Measurements from ENCODE around the gene AMN1. TPM values are rescaled to one million over a fixed set of nuclear protein-coding genes. Genes with fewer than 3 reads are reported as not detected.

The AMN1 gene
- total RNA-seq, 1 donor from 2014 or later = 8.3 TPM

- TF ChIP-seq, protein P1, sequence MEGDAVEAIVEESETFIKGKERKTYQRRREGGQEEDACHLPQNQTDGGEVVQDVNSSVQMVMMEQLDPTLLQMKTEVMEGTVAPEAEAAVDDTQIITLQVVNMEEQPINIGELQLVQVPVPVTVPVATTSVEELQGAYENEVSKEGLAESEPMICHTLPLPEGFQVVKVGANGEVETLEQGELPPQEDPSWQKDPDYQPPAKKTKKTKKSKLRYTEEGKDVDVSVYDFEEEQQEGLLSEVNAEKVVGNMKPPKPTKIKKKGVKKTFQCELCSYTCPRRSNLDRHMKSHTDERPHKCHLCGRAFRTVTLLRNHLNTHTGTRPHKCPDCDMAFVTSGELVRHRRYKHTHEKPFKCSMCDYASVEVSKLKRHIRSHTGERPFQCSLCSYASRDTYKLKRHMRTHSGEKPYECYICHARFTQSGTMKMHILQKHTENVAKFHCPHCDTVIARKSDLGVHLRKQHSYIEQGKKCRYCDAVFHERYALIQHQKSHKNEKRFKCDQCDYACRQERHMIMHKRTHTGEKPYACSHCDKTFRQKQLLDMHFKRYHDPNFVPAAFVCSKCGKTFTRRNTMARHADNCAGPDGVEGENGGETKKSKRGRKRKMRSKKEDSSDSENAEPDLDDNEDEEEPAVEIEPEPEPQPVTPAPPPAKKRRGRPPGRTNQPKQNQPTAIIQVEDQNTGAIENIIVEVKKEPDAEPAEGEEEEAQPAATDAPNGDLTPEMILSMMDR (conservative IDR thresholded peaks at IDR 0.05) = no peak
- Mint-ChIP-seq H3K4me3 (no peak overlapping the region), H3K4me1 (peaks cover 13% of the 10 kb centered on the region), H3K9me3 (no peaks in the 10 kb centered on the region), H3K27ac (ENCODE audit: unreplicated experiment) (no peak overlapping the region), H3K36me3 (ENCODE audit: low read depth) (no peaks in the 10 kb centered on the region), H3K27me3 (ENCODE audit: low read depth) (no peaks in the 10 kb centered on the region)
- no peak for DNase-seq (ENCODE audit: low read depth, low spot score)
Observed at GRCh38 chr12:31644536-31644935, 84.3 kb downstream of the AMN1 start.

- no peaks in the 10 kb centered on the region for H3K36me3 Mint-ChIP-seq (ENCODE audit: low read depth)
- H3K4me1 Mint-ChIP-seq = peaks cover 10% of the 10 kb centered on the region
- DNase-seq (ENCODE audit: low read depth, low spot score) = no peak
- H3K4me3 Mint-ChIP-seq = no peak overlapping the region
- H3K9me3 Mint-ChIP-seq = no peaks in the 10 kb centered on the region
- no peak overlapping the region for H3K27ac Mint-ChIP-seq (ENCODE audit: unreplicated experiment)
- H3K27me3 Mint-ChIP-seq (ENCODE audit: low read depth) = no peaks in the 10 kb centered on the region
- TF ChIP-seq, protein P1 (conservative IDR thresholded peaks at IDR 0.05) = no peak
Observed at GRCh38 chr12:31641509-31642090, 87.2 kb downstream of the AMN1 start.

- peaks cover 35% of the 10 kb centered on the region for H3K4me1 Mint-ChIP-seq
- H3K36me3 Mint-ChIP-seq (ENCODE audit: low read depth) = no peaks in the 10 kb centered on the region
- DNase-seq (ENCODE audit: low read depth, low spot score) = no peak
- TF ChIP-seq, protein P1 (conservative IDR thresholded peaks at IDR 0.05) = no peak
- H3K9me3 Mint-ChIP-seq = no peaks in the 10 kb centered on the region
- no peak overlapping the region for H3K4me3 Mint-ChIP-seq
- H3K27me3 Mint-ChIP-seq (ENCODE audit: low read depth) = no peaks in the 10 kb centered on the region
- H3K27ac Mint-ChIP-seq (ENCODE audit: unreplicated experiment) = no peak overlapping the region
Observed at GRCh38 chr12:31634620-31635019, 94.2 kb downstream of the AMN1 start.

DNA sequence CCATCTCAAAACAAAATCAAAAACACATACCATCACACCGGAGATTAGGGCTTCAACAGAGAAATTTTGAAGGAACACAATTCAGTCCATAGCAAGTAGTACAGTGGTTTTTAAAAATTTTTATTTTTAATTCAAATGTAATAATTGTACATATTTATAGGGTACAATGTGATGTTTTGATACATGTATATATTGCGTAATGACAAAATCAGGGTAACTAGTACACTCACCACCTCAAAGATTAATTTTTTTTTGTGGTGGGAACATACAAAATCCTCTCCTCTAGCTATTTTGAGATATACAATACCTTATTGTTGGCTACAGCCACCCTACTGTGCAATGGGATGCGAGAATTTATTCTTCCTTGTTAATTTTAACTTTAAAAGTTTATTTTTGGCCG is 95.4 kb downstream of the AMN1 start:
- peaks cover 41% of the 10 kb centered on the region for H3K4me1 Mint-ChIP-seq
- TF ChIP-seq, protein P1 (conservative IDR thresholded peaks at IDR 0.05) = no peak
- no peak overlapping the region for H3K4me3 Mint-ChIP-seq
- no peaks in the 10 kb centered on the region for H3K9me3 Mint-ChIP-seq
- no peak overlapping the region for H3K27ac Mint-ChIP-seq (ENCODE audit: unreplicated experiment)
- no peaks in the 10 kb centered on the region for H3K27me3 Mint-ChIP-seq (ENCODE audit: low read depth)
- DNase-seq (ENCODE audit: low read depth, low spot score) = no peak
- H3K36me3 Mint-ChIP-seq (ENCODE audit: low read depth) = no peaks in the 10 kb centered on the region

DNA sequence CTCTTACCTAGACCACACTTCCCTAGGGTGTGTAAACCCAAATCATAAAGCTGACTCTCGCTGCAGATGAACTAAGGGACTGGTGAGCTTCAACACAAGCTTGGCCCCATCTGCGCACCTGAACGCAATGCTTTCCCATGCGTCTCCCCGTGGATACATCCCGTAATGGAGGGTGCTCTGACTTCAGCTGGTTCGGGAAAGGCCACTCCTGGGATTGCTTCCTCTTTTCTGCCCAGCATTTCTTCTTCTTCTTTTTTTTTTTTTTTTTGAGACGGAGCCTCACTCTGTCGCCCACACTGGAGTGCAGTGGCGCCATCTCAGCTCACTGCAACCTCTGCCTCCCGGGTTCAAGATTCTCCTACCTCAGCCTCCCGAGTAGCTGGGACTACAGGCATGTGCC is 97.0 kb downstream of the AMN1 start:
- Mint-ChIP-seq H3K4me1 (peaks cover 47% of the 10 kb centered on the region), H3K27me3 (ENCODE audit: low read depth) (no peaks in the 10 kb centered on the region), H3K27ac (ENCODE audit: unreplicated experiment) (no peak overlapping the region), H3K36me3 (ENCODE audit: low read depth) (no peaks in the 10 kb centered on the region), H3K9me3 (no peaks in the 10 kb centered on the region), H3K4me3 (no peak overlapping the region)
- TF ChIP-seq, protein P1 (conservative IDR thresholded peaks at IDR 0.05) = no peak
- no peak for DNase-seq (ENCODE audit: low read depth, low spot score)
